Testis (tissue), 3 donors: ENCODE data around the gene ECEL1. TPM values are rescaled to one million over a fixed set of nuclear protein-coding genes. Genes with fewer than 3 reads are reported as not detected.
"Not testable (repeated sequence)": the region's sequence is repeated elsewhere in the genome, so short reads cannot be mapped to it uniquely, and the experiment has no call there.

Source experiments
- DNase-seq: peaks from one replicate; pipeline ENCODE4 v3.0.0-alpha.2; 2019
- H3K27ac ChIP-seq, 2 donors: fragments of 200-600 bp; sonication (generic); one replicate each; pipeline ENCODE4 v1.5.1; 2019
- H3K27me3 ChIP-seq: fragments of 200-600 bp; sonication (generic); one replicate; pipeline ENCODE4 v1.5.1; 2019
- H3K36me3 ChIP-seq: fragments of 200-600 bp; sonication (generic); one replicate; pipeline ENCODE4 v1.5.1; 2017; ENCODE audit warnings: low read depth; ENCODE audit errors: missing control alignments
- H3K4me1 ChIP-seq: fragments of 200-600 bp; sonication (generic); one replicate; pipeline ENCODE4 v1.5.1; 2019
- H3K4me3 ChIP-seq, 2 donors: fragments of 200-600 bp; sonication (generic); one replicate each; pipeline ENCODE4 v1.5.1; 2017 to 2019
- H3K9me3 ChIP-seq: fragments of 200-600 bp; sonication (generic); one replicate; pipeline ENCODE4 v1.5.1; 2017
- POLR2A ChIP-seq: fragments of 450-650 bp; IDR thresholded peaks from one replicate; pipeline ENCODE4 v1.6.1; 2017; ENCODE audit warnings: antibody characterized with exemption, mild to moderate bottlenecking, moderate library complexity
- WGBS, 2 donors: methylation state at CpG; one replicate each; pipeline ENCODE4 v1.1.5; 2018; 5-methylcytosine and 5-hydroxymethylcytosine counted together
- intact Hi-C: fragments of 100-400 bp; cut with DNase I; formaldehyde crosslinking; loops from one replicate; pipeline ENCODE4 v1.15.1; 2023; ENCODE audit warnings: low total_unique reads
- polyA plus RNA-seq: library from polyadenylated mRNA; stranded (reverse); fragments of 350-450 nt; fragmentation: Illumina TruSeq; extraction: RNeasy Lipid Tissue Mini Kit (QIAGEN cat#74804); gene quantifications from one replicate; pipeline ENCODE4 v1.2.3, GENCODE V29; 2014; ENCODE audit warnings: low read depth, low replicate concordance; ENCODE audit not compliant: insufficient read depth
- total RNA-seq, 2 donors: library from RNA; depleted of rRNA; stranded (reverse); fragments of >200 nt; gene quantifications; one replicate each; pipeline ENCODE4 v1.2.3, GENCODE V29; 2016
- TF ChIP-seq, protein P1 (sequence below), 3 experiments: fragments of 450-650 bp in 2 of 3; fragments of 200-600 bp in 1 of 3; sonication (generic) in 1 of 3; IDR thresholded peaks; one replicate each; pipeline ENCODE4 v1.5.1; 2016 to 2019; ENCODE audit warnings: antibody characterized with exemption in 3 of 3, mild to moderate bottlenecking in 2 of 3, moderate library complexity in 1 of 3

The ECEL1 gene
- total and polyA plus RNA-seq, 3 donors from 2014 or later = 2.7 to 8.7 (median 4.3) TPM

- no peaks in the 10 kb centered on the region for H3K36me3 ChIP-seq
- H3K27me3 ChIP-seq = no peaks in the 10 kb centered on the region
- H3K4me1 ChIP-seq = no peaks in the 10 kb centered on the region
- intact Hi-C loops = no loop called here
- 72 to 86% methylated on average over 8 to 9 of the region's 9 CpGs for WGBS, 2 donors
- DNase-seq = no peak
- no peaks in the 10 kb centered on the region for H3K9me3 ChIP-seq
- TF ChIP-seq, protein P1, sequence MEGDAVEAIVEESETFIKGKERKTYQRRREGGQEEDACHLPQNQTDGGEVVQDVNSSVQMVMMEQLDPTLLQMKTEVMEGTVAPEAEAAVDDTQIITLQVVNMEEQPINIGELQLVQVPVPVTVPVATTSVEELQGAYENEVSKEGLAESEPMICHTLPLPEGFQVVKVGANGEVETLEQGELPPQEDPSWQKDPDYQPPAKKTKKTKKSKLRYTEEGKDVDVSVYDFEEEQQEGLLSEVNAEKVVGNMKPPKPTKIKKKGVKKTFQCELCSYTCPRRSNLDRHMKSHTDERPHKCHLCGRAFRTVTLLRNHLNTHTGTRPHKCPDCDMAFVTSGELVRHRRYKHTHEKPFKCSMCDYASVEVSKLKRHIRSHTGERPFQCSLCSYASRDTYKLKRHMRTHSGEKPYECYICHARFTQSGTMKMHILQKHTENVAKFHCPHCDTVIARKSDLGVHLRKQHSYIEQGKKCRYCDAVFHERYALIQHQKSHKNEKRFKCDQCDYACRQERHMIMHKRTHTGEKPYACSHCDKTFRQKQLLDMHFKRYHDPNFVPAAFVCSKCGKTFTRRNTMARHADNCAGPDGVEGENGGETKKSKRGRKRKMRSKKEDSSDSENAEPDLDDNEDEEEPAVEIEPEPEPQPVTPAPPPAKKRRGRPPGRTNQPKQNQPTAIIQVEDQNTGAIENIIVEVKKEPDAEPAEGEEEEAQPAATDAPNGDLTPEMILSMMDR (IDR thresholded peaks at IDR 0.05) = no peak
- no peak for TF ChIP-seq POLR2A
- H3K4me3 ChIP-seq = no peak overlapping the region
- H3K27ac ChIP-seq = no peak overlapping the region
Observed at GRCh38 chr2:232447091-232447620, 40.5 kb downstream of the ECEL1 start.

DNA sequence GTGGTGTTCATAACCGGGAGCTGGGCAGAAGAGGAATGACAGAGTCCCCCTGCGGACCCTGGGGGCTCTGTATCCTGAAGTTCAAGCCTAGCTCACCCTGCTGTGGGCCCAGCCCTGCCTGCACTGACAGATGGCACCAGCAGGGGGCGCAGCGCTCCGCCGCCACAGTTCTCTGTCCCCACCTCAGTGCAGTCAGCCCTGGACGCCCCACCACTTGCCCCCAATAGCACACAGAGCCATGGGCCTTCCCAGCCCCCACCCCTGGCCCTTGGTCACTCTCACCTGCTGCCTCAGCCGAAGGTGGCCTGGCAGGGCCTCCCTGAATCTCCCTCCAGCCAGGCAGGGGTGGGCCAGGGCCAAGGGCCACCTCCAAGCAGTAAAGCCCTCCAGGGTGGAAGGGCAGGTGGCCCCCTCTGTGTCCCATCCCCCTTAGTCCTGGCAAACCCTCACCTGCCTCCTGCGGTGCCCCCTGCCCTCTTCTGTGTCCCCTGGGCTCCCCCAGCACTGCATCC lies 41.3 kb downstream of the ECEL1 start:
- H3K27me3 ChIP-seq, intact Hi-C loops, H3K36me3 ChIP-seq, H3K27ac ChIP-seq, H3K4me3 ChIP-seq, DNase-seq, H3K9me3 ChIP-seq, H3K4me1 ChIP-seq: not testable (repeated sequence)
- 33 to 100% methylated on average over 1 to 7 of the region's 9 CpGs for WGBS, 2 donors
- TF ChIP-seq, protein P1 (IDR thresholded peaks at IDR 0.05) = peak in 2 of 3 experiments; percentile 44 to 59

GRCh38 chr2:232445149-232445885 lies 42.3 kb downstream of the ECEL1 start:
- H3K36me3 ChIP-seq, H3K4me3 ChIP-seq, DNase-seq, H3K27ac ChIP-seq, H3K9me3 ChIP-seq, H3K4me1 ChIP-seq, H3K27me3 ChIP-seq, intact Hi-C loops: not testable (repeated sequence)
- 84 to 90% methylated on average over 9 to 27 of the region's 29 CpGs for WGBS, 2 donors

DNA sequence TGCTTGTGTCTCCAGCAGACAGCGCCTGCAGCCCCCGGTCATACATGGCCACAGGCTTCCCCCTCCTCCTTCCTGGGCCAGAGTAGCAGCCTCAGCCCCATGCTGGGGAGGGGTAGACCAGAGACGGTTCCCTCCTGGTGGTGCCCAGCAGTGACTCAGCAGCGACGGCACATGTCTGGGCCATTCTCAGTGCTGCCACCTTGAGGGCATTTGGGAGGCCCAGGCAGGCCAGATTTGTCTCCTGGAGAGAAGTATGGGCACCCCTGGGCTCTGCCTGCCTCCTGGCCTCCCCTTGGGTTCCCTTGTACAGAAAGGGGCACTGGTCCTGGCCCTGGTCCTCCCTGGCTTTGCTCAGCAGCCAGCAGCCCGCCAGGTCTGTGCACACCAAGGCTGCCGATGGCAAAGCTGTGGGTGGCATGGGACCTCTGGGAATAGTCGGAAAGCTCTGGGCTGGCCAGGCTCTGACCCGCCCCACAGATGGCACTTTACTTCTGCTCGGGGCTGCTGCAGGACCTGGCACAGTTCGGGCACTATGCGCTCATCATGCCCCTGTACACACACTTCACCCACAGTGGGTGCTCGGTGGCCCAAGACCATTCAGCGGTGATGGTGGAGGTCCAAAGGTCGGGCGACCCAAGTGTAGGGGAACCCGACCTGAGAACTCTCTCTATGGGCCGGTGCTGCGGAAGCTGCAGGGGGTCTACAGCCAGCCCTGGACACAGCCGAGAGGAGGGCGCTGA lies 43.1 kb downstream of the ECEL1 start:
- no peak overlapping the region for H3K27ac ChIP-seq
- H3K36me3 ChIP-seq = no peaks in the 10 kb centered on the region
- no peaks in the 10 kb centered on the region for H3K27me3 ChIP-seq
- H3K4me3 ChIP-seq = no peak overlapping the region
- DNase-seq = peak; percentile 70
- intact Hi-C loops = no loop called here
- 77 to 81% methylated on average over 4 to 21 of the region's 21 CpGs for WGBS, 2 donors
- no peak for TF ChIP-seq POLR2A
- TF ChIP-seq, protein P1 (IDR thresholded peaks at IDR 0.05) = peak; percentile 25 to 50 (median 30)
- no peaks in the 10 kb centered on the region for H3K4me1 ChIP-seq
- no peaks in the 10 kb centered on the region for H3K9me3 ChIP-seq

DNA sequence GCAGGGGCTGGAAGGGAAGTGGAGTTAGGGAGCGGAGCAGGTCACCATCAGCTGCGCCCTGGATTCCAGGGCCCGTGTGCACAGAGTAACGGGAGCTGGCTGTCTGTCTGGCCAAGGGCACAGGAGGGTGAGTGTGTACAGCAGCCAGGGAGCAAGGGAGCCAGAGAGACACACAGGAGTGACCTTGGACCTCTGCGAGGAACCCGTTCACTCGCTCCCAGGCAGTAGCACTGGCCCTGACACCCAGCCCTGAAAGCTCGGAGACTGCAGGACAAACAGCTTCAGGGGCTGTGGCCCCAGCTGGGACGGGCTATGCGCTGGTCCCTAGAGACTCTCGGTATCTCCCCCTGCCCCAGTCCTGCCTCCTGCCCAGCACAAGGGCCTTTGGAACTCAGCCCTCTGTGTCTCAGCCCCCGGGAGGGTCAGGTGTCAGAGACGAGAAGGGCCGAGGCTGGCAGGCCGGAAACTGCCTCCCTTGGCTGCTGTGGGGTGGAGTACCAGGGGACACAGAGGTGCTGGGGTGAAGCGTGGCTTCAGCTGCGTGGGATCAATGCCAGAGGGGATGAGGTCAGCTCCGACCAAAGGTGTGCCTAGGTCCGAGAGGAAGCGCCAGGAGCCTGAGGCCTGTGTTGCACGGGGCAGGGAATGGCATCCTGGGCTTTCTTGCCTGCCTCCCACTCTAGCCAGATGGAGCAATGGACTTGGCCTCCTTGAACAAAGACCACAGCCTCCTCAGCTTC lies 43.8 kb downstream of the ECEL1 start:
- intact Hi-C loops, H3K4me1 ChIP-seq: not testable (repeated sequence)

DNA sequence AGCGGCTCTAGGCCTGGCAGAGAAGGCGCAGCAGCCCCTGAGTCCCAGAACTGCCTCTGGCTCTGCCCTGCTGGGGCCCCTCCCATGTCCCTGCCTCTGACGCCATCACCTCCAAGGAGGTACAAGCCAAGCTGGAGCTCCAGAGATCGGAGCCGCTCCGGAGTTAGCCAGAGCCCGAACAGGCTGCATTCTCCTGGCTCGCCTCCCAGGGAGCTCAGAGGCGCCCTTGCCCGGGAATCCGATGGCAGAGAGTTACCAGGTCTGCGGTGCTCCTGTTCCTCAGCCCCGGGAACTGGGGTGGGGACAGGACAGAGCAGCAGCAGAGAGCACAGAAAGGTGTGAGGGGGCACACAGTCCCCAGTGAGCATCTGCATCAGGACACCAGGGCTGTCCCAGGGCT lies 44.6 kb downstream of the ECEL1 start:
- 66% methylated on average over 5 to 8 of the region's 13 CpGs for WGBS, 2 donors
- H3K27ac ChIP-seq, DNase-seq, H3K27me3 ChIP-seq, H3K4me3 ChIP-seq, H3K36me3 ChIP-seq, H3K4me1 ChIP-seq, H3K9me3 ChIP-seq, intact Hi-C loops: not testable (repeated sequence)

More for the DNA sequence above, 43.8 kb downstream of the ECEL1 start:
- not testable (repeated sequence) for H3K4me3 ChIP-seq, H3K36me3 ChIP-seq, H3K9me3 ChIP-seq, H3K27ac ChIP-seq, DNase-seq, H3K27me3 ChIP-seq
- WGBS, 2 donors = 63 to 82% methylated on average over 2 to 17 of the region's 21 CpGs

GRCh38 chr2:232442431-232442830 lies 45.2 kb downstream of the ECEL1 start:
- intact Hi-C loops, H3K4me3 ChIP-seq, DNase-seq, H3K4me1 ChIP-seq, H3K9me3 ChIP-seq, H3K27ac ChIP-seq, H3K27me3 ChIP-seq, H3K36me3 ChIP-seq: not testable (repeated sequence)
- WGBS, 2 donors = 84% methylated on average over 13 of the region's 13 CpGs; no CpG with 5 or more reads in 1 of the 2 donors

DNA sequence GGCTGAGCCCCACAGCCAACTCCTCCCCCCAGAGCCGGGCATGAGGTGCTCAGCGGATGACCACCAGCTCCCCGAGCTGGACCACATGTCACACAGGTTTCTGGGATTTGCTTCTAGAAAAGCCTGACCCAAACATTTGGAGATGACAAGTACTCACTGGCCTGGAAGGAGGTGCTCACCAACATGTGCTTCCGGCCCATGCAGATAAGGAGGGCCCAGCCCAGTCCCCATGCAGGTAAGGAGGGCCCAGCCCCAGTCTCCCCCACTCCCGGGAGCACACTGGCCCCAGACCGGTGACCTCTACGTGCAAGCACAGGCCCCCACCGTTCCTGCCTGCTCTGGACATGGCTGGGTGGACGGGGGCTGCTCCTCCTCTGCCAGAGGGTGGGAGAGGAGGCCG lies 45.7 kb downstream of the ECEL1 start:
- H3K27ac ChIP-seq, H3K27me3 ChIP-seq, H3K4me3 ChIP-seq, DNase-seq, H3K9me3 ChIP-seq, H3K36me3 ChIP-seq, H3K4me1 ChIP-seq, intact Hi-C loops: not testable (repeated sequence)
- WGBS, 2 donors = 89 to 96% methylated on average over 4 to 9 of the region's 10 CpGs
